Fibroblast of skin of abdomen (primary cell): Measurements from ENCODE around the gene SCAMP5.
A peak's percentile ranks its signal among the peaks of the same experiment; 100 is the strongest.

Experiments used
- DNase-seq: peaks from one replicate; pipeline ENCODE4 v3.0.0-alpha.2; 2013

SCAMP5 gene

DNA sequence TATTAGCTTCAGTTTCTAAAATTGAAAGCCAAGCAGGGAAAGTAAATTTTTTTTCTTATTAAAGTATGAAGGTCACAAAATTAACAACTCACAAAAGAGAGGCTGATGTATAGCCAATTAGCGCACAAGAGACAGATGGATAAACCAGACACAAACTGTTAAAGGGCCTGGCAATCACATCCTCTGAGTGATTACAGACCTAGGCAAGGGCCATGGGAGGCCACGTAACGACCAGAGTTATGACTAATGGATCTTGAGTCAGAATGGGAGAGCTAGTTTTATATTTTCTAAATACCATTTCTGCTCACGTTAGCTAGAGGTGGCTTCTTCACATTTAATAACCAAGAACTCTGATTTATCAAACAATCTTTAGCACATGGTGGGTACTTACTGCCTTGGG, 17.8 kb upstream of the SCAMP5 start:
- no peak for DNase-seq

- no peak for DNase-seq
Measured at GRCh38 chr15:74978077-74978476, 17.3 kb upstream of the SCAMP5 start.

- no peak for DNase-seq
Measured at GRCh38 chr15:74978503-74978902, 16.9 kb upstream of the SCAMP5 start.

GRCh38 chr15:74982183-74982582, 13.2 kb upstream of the SCAMP5 start:
- no peak for DNase-seq

DNA sequence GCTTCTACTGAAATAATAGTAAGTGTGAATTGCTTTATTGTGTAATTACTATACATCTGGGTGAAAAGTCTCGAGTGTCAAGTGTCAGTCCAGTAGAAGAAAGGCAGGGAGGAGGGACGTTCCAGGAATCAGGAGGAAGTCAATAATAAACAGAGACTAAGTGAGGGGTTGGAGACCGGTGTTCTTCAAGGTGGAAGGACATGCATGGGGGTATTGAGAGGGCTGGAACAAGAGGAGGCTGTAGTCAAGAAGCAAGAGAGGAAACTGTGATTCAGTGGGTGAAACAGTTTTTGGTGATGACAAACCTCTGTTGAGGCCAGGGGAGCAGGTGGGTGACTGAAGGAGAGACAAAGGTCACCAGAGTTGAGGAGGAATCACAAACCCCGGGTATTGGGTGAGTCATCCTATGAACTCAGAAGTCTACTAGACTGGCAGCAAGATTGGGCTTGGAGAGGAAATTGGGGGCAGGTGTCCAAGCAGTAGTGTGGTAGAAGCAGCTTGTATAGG, 11.6 kb upstream of the SCAMP5 start:
- no peak for DNase-seq

DNA sequence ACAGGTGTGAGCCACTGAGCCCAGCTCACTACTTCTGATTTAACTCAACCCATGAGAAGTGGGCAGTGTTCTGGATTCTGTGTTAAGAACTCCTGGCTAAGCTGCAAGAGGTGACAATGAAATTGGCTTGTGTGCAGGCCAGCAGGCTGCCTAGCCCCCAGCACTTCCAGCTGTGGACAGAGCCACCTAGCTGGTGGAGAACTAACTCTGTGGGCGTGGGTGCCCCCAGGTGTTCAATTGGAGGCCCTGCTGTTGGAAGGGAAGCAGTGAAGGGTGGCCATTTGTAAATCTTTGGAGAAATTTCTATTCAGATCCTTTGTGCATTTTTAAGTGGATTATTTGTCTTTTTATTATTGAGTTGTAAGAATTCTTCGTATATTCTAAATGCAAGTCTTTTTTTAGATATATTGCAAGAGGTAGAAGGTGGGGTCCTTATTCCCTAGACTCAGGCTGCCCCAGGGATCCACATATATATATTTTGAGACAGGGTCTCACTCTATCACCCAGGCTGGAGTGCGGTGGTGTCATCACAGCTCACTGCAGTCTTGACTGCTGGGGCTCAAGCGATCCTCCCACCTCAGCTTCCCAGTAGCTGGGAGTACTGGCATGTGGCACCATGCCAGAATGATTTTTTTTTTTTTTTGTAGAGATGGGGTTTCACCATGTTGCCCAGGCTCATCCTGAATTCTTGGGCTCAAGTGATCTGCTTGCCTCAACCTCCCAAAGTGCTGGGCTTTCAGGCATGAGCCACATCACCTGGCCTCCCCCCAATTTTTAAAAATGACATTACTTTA, 7.2 kb upstream of the SCAMP5 start:
- peak; percentile 22 for DNase-seq

DNA sequence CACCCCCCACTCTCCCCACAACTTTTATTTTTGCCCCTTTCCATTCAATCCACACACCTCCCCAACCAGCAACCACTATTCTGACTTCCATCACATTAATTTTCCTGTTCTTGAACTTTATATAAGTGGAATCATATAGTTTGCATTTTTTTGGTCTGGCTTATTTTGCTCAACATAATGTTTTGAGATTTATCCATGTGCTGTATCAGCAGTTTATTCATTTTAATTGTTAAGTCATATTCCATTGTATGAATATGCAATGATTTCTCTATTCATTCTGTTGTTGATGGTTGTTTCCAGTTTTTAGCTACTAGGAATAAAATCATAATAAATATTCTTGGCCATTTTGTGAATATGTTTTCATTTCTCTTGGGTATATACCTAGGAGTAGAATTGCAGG, 5.8 kb upstream of the SCAMP5 start:
- DNase-seq: no peak

GRCh38 chr15:74992619-74993018, 2.7 kb upstream of the SCAMP5 start:
- DNase-seq: no peak

DNA sequence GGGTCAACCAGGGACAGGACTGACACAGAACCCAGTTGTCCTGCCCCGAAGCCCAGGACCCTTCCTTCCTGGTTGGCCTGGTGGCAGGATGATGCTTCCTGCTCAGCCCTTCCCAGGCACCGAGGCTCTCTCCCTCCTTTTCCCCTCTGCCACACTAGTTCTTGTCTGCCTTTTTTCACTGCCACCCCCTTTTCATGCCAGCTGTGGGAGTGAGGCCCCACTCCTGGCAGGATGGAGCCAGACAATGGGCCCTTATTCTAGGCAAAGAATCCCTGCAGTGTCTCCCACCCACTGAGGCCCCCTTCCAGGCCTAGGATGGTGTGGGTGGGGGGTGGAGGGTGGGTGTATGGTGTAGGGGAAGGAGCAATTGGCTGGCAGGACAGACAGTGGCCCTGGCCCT, 1.1 kb upstream of the SCAMP5 start:
- DNase-seq: no peak

GRCh38 chr15:74994685-74995084, 678 bp upstream of the SCAMP5 start:
- DNase-seq: no peak

GRCh38 chr15:74995779-74996765, 709 bp downstream of the SCAMP5 start:
- DNase-seq: no peak

- DNase-seq: no peak
Measured at GRCh38 chr15:74997141-74997540, 1.8 kb downstream of the SCAMP5 start.

- no peak for DNase-seq
Measured at GRCh38 chr15:74997543-74997942, 2.2 kb downstream of the SCAMP5 start.

- no peak for DNase-seq
Measured at GRCh38 chr15:75001310-75001709, 5.9 kb downstream of the SCAMP5 start.

- DNase-seq: no peak
Measured at GRCh38 chr15:75002398-75002797, 7.0 kb downstream of the SCAMP5 start.

- no peak for DNase-seq
Measured at GRCh38 chr15:75007216-75007615, 11.9 kb downstream of the SCAMP5 start.

DNA sequence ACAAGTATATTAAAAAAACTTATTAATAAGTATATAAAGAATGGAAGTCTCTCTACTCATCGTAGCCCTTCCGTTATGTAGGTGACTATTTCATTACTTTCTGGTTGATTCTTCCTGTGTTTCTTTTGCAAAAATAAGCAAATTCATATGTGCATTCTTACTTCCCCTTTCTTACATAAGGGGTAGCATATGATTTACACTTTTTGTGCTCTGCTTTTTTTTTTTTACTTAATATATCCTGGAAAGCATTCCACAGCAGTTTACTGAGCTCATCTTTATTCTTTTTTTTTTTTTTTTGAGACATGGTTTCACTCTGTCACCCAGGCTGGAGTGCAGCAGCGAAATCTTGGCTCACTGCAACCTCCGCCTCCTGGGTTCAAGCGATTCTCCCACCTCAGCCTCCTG, 12.9 kb downstream of the SCAMP5 start:
- no peak for DNase-seq

- no peak for DNase-seq
Measured at GRCh38 chr15:75008629-75009326, 13.4 kb downstream of the SCAMP5 start.

DNA sequence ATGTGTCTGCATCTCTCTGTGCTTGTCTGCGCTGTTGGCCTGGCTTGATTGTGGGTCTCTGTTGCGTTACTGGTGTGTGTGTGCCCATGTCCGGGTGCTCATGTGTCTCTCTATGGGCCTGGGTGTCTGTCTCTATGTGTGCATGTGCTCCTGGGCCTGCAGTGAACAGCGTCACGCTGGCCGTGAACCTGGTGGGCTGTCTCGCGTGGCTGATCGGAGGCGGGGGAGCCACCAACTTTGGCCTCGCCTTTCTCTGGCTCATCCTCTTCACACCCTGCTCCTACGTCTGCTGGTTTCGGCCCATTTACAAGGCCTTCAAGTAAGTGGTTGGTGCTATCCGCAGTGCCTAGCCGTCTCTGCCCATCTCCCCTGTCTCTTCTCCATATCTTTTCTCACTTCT, 21.1 kb downstream of the SCAMP5 start:
- no peak for DNase-seq

- no peak for DNase-seq
Measured at GRCh38 chr15:75019916-75020315, 24.6 kb downstream of the SCAMP5 start.

GRCh38 chr15:75021341-75021740, 26.0 kb downstream of the SCAMP5 start:
- no peak for DNase-seq

DNA sequence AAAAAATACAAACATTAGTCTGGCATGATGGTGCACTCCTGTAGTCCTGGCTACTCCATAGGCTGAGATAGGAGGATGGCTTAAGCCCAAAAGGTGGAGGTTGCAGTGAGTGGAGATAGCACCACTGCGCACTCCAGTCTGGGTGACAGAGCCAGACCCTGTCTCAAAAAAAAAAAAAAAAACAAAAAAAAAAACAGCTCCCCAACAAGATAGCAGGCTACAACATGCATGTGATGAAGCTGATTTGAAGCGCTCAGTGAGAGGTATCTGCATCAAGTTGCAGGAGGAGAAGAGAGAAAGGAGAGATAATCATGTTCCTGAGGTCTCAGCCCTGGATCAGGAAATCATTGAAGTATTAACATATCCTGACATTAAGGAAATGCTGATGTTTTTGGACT, 27.4 kb downstream of the SCAMP5 start:
- DNase-seq: no peak
